WTC11 (cell line): Measurements from ENCODE around the gene PRKAG2. TPM values are rescaled to one million over a fixed set of nuclear protein-coding genes. Genes with fewer than 3 reads are reported as not detected.

Experiments
- ATAC-seq: fragments of 200-7000 bp; cut with Tn5 transposase; 2 replicates; pipeline ENCODE4 v1.10.0; 2021; ENCODE audit warnings: mild to moderate bottlenecking, moderate library complexity
- CTCF ChIA-PET: fragments of 300-600 bp; sonication (Branson Sonifier 250); formaldehyde crosslinking; loops from one replicate; lab custom pipeline; 2021; ENCODE audit warnings: antibody characterized with exemption; lab: Charles Lee
- POLR2A ChIA-PET: fragments of 350-600 bp; sonication (Branson Sonifier 250); formaldehyde crosslinking; loops from one replicate; lab custom pipeline; 2021; ENCODE audit warnings: antibody characterized with exemption; lab: Charles Lee
- DNase-seq: peaks from one replicate; pipeline ENCODE4 v3.0.0; 2021; ENCODE audit warnings: low spot score
- H3K27ac Mint-ChIP-seq: 2 replicates; pipeline ENCODE4 v1.8.0; 2021; ENCODE audit warnings: mixed read lengths
- H3K27me3 Mint-ChIP-seq: 2 replicates; pipeline ENCODE4 v1.8.0; 2021; ENCODE audit warnings: low read depth, mild to moderate bottlenecking, moderate library complexity, mixed read lengths
- H3K36me3 Mint-ChIP-seq: 2 replicates; pipeline ENCODE4 v1.8.0; 2021; ENCODE audit warnings: mixed read lengths
- H3K4me1 Mint-ChIP-seq: 2 replicates; pipeline ENCODE4 v1.8.0; 2022; ENCODE audit warnings: mixed read lengths
- H3K4me3 Mint-ChIP-seq: 2 replicates; pipeline ENCODE4 v1.8.0; 2021; ENCODE audit warnings: mild to moderate bottlenecking, moderate library complexity, mixed read lengths
- H3K9me3 Mint-ChIP-seq: 2 replicates; pipeline ENCODE4 v1.8.0; 2021; ENCODE audit warnings: mixed read lengths
- ATF3 ChIP-seq: sonication (generic); formaldehyde crosslinking; conservative IDR thresholded peaks from 2 replicates; pipeline ENCODE4 v1.8.1; 2022; ENCODE audit warnings: mild to moderate bottlenecking, missing genetic modification reagents
- E2F1 ChIP-seq: sonication (generic); formaldehyde crosslinking; IDR thresholded peaks from 2 replicates; pipeline ENCODE4 v1.8.0; 2022; ENCODE audit warnings: mild to moderate bottlenecking, missing genetic modification reagents
- EMX1 ChIP-seq: fragments of 250-450 bp; sonication (Bioruptor Pico); IDR thresholded peaks from 2 replicates; pipeline ENCODE4 v1.8.0; 2021; ENCODE audit warnings: mild to moderate bottlenecking
- FOXP1 ChIP-seq: sonication (generic); formaldehyde crosslinking; IDR thresholded peaks from 2 replicates; pipeline ENCODE4 v1.8.0; 2022; ENCODE audit warnings: missing genetic modification reagents, mild to moderate bottlenecking, moderate library complexity, borderline replicate concordance
- HMGXB4 ChIP-seq: sonication (generic); formaldehyde crosslinking; IDR thresholded peaks from 2 replicates; pipeline ENCODE4 v1.8.1; 2023; ENCODE audit warnings: mild to moderate bottlenecking, moderate library complexity, missing genetic modification reagents
- IRF1 ChIP-seq: sonication (generic); formaldehyde crosslinking; IDR thresholded peaks from 2 replicates; pipeline ENCODE4 v1.8.0; 2023; ENCODE audit warnings: missing genetic modification reagents
- JUN ChIP-seq: sonication (generic); formaldehyde crosslinking; IDR thresholded peaks from 2 replicates; pipeline ENCODE4 v1.8.0; 2023; ENCODE audit warnings: mild to moderate bottlenecking, missing genetic modification reagents
- NR1H2 ChIP-seq: sonication (generic); formaldehyde crosslinking; IDR thresholded peaks from 2 replicates; pipeline ENCODE4 v1.9.0; 2021; ENCODE audit warnings: mild to moderate bottlenecking, moderate library complexity, missing genetic modification reagents
- OVOL2 ChIP-seq: fragments of 250-450 bp; sonication (Bioruptor Pico); IDR thresholded peaks from 2 replicates; pipeline ENCODE4 v1.9.0; 2021; ENCODE audit warnings: mild to moderate bottlenecking, borderline replicate concordance
- SMAD3 ChIP-seq: sonication (generic); formaldehyde crosslinking; IDR thresholded peaks from 2 replicates; pipeline ENCODE4 v1.8.0; 2022; ENCODE audit warnings: missing genetic modification reagents, mild to moderate bottlenecking, borderline replicate concordance
- SMAD4 ChIP-seq: sonication (generic); formaldehyde crosslinking; IDR thresholded peaks from 2 replicates; pipeline ENCODE4 v1.8.0; 2022; ENCODE audit warnings: mild to moderate bottlenecking, missing genetic modification reagents
- SOX15 ChIP-seq: fragments of 250-450 bp; sonication (Bioruptor Pico); IDR thresholded peaks from 2 replicates; pipeline ENCODE4 v1.9.0; 2021; ENCODE audit warnings: mild to moderate bottlenecking
- TEAD1 ChIP-seq: sonication (generic); formaldehyde crosslinking; IDR thresholded peaks from 2 replicates; pipeline ENCODE4 v1.8.0; 2022; ENCODE audit warnings: mild to moderate bottlenecking, missing genetic modification reagents
- ZNF121 ChIP-seq: sonication (generic); formaldehyde crosslinking; IDR thresholded peaks from 2 replicates; pipeline ENCODE4 v1.8.0; 2023; ENCODE audit warnings: missing genetic modification reagents
- ZNF263 ChIP-seq: sonication (generic); formaldehyde crosslinking; IDR thresholded peaks from 2 replicates; pipeline ENCODE4 v1.8.1; 2022; ENCODE audit warnings: low read depth, mild to moderate bottlenecking, moderate library complexity, missing genetic modification reagents
- ZNF423 ChIP-seq: fragments of 250-450 bp; sonication (Bioruptor Pico); IDR thresholded peaks from 2 replicates; pipeline ENCODE4 v2.1.2; 2022; ENCODE audit warnings: mild to moderate bottlenecking, moderate library complexity
- ZNF532 ChIP-seq: fragments of 250-450 bp; sonication (Bioruptor Pico); IDR thresholded peaks from 2 replicates; pipeline ENCODE4 v1.9.0; 2021; ENCODE audit warnings: mild to moderate bottlenecking, borderline replicate concordance
- ZSCAN18 ChIP-seq: fragments of 250-450 bp; sonication (Bioruptor Pico); IDR thresholded peaks from 2 replicates; pipeline ENCODE4 v2.1.2; 2022; ENCODE audit warnings: mild to moderate bottlenecking, moderate library complexity
- total RNA-seq: library from RNA; stranded (reverse); gene quantifications from 3 replicates; pipeline ENCODE4 v1.2.3, GENCODE V29; 2021
- TF ChIP-seq, protein P1 (sequence below): sonication (generic); formaldehyde crosslinking; conservative IDR thresholded peaks from 2 replicates; pipeline ENCODE4 v1.8.1; 2023; ENCODE audit warnings: mild to moderate bottlenecking, low read depth, missing genetic modification reagents, moderate library complexity
- TF ChIP-seq, protein P2 (sequence below): sonication (generic); formaldehyde crosslinking; IDR thresholded peaks from 2 replicates; pipeline ENCODE4 v1.8.0; 2023; ENCODE audit warnings: mild to moderate bottlenecking, missing genetic modification reagents

PRKAG2 gene
- total RNA-seq, 1 experiment from 2014 or later, result 20.3 TPM

GRCh38 chr7:151860771-151861170, 16.1 kb downstream of the PRKAG2 start (continued):
- TF ChIP-seq ZNF532 (CRISPR knock-in tag), result no peak
- TF ChIP-seq TEAD1 (CRISPR knock-in tag), result no peak
- TF ChIP-seq, all 79 proteins: peak for 0

DNA sequence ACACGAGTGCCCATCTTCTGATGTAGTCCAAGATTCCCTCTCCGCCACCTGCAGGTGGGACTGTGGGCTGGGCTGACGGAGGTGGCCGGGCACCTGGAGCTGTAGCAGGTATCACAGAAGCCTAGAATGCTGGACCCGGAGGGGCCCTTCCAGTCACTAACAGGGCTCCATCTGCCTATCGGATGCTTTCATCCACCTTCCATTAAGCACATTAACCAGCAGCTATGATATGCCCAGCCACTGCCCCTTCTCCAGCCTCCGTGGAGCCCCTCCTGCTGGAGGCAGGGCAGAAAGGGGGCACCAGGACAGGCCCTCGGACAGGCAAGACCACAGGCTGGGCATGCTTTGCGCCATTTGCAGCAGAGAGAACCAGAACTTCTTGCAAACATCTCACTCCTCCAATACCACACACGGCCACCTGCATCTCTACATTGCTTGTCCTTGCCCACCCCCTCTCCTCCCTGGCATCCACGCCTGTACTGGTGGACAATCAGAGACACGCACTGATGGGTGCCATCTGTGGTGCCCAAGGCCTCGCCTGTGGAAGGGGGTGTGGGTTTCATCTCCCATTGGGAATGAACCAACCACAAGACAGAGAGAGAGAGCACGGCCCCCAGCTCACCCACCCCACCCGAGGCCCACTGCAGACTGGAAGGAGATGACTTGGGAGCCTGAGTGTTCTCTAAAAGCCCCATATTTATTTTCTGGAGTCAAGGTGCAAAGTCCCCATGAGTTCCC, 16.8 kb downstream of the PRKAG2 start:
- ATAC-seq (no peak), DNase-seq (no peak)
- ChIA-PET POLR2A (no interaction called here), CTCF (interaction anchor here (2.2 kb wide), 1 partner anchor 78 kb away, joined by 8 read pairs; no protein-coding TSS in a partner anchor)
- no peaks in the 10 kb centered on the region for H3K36me3 Mint-ChIP-seq
- H3K27me3 Mint-ChIP-seq, result no peaks in the 10 kb centered on the region
- H3K4me1 Mint-ChIP-seq, result peaks cover 3% of the 10 kb centered on the region; the same call in 1 of the 2 replicates
- H3K9me3 Mint-ChIP-seq, result no peaks in the 10 kb centered on the region
- no peak overlapping the region for H3K27ac Mint-ChIP-seq
- H3K4me3 Mint-ChIP-seq, result no peak overlapping the region
- no peak for TF ChIP-seq NR1H2
- TF ChIP-seq ZNF263 (CRISPR knock-in tag), result no peak
- TF ChIP-seq OVOL2 (CRISPR knock-in tag), result no peak
- no peak for TF ChIP-seq E2F1
- no peak for TF ChIP-seq ZNF121 (CRISPR knock-in tag)
- no peak for TF ChIP-seq FOXP1 (CRISPR knock-in tag)
- TF ChIP-seq SMAD3, result no peak
- no peak for TF ChIP-seq SOX15 (CRISPR knock-in tag)
- TF ChIP-seq, protein P1, sequence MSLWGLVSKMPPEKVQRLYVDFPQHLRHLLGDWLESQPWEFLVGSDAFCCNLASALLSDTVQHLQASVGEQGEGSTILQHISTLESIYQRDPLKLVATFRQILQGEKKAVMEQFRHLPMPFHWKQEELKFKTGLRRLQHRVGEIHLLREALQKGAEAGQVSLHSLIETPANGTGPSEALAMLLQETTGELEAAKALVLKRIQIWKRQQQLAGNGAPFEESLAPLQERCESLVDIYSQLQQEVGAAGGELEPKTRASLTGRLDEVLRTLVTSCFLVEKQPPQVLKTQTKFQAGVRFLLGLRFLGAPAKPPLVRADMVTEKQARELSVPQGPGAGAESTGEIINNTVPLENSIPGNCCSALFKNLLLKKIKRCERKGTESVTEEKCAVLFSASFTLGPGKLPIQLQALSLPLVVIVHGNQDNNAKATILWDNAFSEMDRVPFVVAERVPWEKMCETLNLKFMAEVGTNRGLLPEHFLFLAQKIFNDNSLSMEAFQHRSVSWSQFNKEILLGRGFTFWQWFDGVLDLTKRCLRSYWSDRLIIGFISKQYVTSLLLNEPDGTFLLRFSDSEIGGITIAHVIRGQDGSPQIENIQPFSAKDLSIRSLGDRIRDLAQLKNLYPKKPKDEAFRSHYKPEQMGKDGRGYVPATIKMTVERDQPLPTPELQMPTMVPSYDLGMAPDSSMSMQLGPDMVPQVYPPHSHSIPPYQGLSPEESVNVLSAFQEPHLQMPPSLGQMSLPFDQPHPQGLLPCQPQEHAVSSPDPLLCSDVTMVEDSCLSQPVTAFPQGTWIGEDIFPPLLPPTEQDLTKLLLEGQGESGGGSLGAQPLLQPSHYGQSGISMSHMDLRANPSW (CRISPR knock-in tag), result no peak
- no peak for TF ChIP-seq ATF3 (CRISPR knock-in tag)
- no peak for TF ChIP-seq HMGXB4 (CRISPR knock-in tag)
- no peak for TF ChIP-seq EMX1 (CRISPR knock-in tag)
- no peak for TF ChIP-seq JUN (CRISPR knock-in tag)
- no peak for TF ChIP-seq ZNF423 (CRISPR knock-in tag)
- no peak for TF ChIP-seq SMAD4 (CRISPR knock-in tag)
- TF ChIP-seq, protein P2, sequence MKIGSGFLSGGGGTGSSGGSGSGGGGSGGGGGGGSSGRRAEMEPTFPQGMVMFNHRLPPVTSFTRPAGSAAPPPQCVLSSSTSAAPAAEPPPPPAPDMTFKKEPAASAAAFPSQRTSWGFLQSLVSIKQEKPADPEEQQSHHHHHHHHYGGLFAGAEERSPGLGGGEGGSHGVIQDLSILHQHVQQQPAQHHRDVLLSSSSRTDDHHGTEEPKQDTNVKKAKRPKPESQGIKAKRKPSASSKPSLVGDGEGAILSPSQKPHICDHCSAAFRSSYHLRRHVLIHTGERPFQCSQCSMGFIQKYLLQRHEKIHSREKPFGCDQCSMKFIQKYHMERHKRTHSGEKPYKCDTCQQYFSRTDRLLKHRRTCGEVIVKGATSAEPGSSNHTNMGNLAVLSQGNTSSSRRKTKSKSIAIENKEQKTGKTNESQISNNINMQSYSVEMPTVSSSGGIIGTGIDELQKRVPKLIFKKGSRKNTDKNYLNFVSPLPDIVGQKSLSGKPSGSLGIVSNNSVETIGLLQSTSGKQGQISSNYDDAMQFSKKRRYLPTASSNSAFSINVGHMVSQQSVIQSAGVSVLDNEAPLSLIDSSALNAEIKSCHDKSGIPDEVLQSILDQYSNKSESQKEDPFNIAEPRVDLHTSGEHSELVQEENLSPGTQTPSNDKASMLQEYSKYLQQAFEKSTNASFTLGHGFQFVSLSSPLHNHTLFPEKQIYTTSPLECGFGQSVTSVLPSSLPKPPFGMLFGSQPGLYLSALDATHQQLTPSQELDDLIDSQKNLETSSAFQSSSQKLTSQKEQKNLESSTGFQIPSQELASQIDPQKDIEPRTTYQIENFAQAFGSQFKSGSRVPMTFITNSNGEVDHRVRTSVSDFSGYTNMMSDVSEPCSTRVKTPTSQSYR (CRISPR knock-in tag), result no peak
- TF ChIP-seq IRF1, result no peak
- TF ChIP-seq ZSCAN18, result no peak
